ENCODE measurements around the gene SCG5.
"Not testable (repeated sequence)": the region's sequence is repeated elsewhere in the genome, so short reads cannot be mapped to it uniquely, and the experiment has no call there.

The SCG5 gene, protein sequence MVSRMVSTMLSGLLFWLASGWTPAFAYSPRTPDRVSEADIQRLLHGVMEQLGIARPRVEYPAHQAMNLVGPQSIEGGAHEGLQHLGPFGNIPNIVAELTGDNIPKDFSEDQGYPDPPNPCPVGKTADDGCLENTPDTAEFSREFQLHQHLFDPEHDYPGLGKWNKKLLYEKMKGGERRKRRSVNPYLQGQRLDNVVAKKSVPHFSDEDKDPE

GRCh38 chr15:32641517-32642059 is at the start of gene SCG5:
TSS of gene SCG5 (plus strand) at chr15:32641710. CDS start at chr15:32643593, 1,883 bp downstream.
- DNase-seq: peak; percentile 49 to 79

- DNase-seq: not testable (repeated sequence)
Measured at GRCh38 chr15:32593151-32593550, 48.4 kb upstream of the SCG5 start, which contains the start of gene GOLGA8N. TSS of gene GOLGA8N (plus strand) at chr15:32593456.

DNA sequence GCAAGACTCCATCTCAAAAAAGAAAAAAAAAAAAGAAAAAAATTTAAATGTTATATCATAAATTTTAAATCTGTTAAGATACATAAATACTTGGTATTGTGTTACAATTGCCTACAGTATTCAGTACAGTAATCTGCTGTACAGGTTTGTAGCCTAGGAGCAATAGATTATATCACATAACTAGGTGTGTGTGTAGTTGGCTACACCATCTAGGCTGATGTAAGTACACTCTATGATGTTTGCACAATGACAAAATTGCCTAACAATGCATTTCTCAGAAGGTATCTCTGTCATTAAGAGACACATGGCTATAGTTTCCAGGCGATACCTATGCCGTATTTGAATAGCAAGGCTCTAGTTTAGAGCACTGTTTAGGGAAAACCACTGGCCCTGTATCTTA is 32.0 kb upstream of the SCG5 start:
- not testable (repeated sequence) for DNase-seq

DNA sequence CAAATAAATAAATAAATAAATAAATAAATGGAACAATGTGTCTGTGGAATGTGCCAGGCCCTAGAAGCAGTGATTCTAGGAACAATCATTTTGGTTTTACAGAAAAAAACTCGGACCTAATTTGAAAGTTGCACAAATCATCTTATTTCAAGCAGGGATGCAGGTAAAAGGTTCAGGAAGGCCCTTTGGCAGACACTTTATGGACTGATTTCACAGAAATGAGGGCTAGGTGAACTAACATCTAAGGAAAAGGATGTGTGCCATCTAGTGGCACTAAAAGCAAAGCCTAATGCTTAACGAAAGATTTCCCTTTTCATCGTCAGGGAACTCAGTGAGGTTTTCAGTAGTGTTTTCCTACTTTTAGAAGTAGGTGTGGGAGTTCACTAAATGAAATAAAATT is 30.8 kb upstream of the SCG5 start:
- DNase-seq: not testable (repeated sequence)

- not testable (repeated sequence) for DNase-seq
Measured at GRCh38 chr15:32614712-32615050, 26.8 kb upstream of the SCG5 start.

DNA sequence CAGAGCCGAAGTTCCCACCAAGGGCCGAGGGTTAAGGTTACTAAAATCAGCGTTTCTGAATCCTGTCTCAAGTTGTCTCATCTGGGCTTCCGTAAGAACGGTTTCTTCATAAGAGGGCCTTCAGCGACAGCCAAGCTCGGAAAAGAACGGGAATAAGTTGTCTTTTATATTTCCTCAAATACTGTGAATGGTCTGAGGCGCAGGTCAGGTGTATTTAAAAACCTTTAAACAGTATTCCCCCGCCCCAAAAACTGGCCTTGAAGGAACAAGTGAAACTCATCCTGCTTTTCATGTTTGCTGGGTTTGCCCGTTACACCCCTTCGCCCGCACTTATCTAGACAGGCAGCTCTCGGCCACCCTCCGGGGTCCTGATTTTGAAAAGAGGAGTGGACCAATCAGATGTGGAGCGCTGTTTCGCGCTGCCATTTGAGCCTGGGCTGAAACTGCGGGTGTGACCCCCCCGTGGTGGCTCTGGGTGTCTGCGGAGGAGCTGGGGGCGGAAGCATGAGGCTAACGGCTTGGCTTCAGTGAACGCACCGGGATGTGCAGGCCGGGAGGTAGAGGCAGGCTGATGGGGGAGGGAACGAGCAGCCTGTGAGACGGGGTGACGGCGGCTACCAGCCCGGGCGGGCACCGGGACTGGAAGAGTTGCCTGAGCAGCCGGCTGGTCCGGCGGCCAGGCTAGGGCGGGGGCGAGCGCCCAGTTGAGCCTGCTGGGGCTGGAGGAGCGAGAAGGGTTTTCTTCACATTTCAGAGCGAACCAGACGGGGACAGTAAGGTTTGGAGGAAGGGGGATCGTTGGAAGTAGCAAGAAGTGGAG is 26.2 kb upstream of the SCG5 start, which contains the start of gene ARHGAP11A:
TSS of gene ARHGAP11A (plus strand) at position 454 of the 820 bp plus-strand sequence. CDS start 708 bp downstream, outside the sequence.
- DNase-seq: not testable (repeated sequence)

- DNase-seq: not testable (repeated sequence)
Measured at GRCh38 chr15:32615871-32616426, 25.6 kb upstream of the SCG5 start.

- no peak for DNase-seq
Measured at GRCh38 chr15:32636410-32636809, 5.1 kb upstream of the SCG5 start.

DNA sequence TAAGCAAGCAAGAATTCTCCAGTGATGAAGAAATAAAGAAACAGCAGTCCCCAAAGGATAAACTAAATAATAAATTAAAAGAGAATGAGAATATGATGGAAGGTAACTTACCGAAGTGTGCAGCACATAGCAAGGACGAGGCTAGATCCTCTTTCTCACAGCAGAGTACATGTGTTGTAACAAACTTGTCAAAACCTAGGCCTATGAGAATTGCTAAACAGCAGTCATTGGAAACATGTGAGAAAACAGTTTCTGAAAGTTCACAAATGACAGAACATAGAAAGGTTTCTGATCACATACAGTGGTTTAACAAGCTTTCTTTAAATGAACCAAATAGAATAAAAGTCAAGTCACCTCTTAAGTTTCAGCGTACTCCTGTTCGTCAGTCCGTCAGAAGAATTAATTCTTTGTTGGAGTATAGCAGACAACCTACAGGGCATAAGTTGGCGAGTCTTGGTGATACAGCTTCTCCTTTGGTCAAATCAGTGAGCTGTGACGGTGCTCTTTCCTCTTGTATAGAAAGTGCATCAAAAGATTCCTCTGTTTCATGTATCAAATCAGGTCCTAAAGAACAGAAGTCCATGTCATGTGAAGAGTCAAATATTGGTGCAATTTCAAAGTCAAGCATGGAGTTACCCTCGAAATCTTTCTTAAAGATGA is 4.5 kb upstream of the SCG5 start:
- no peak for DNase-seq

DNA sequence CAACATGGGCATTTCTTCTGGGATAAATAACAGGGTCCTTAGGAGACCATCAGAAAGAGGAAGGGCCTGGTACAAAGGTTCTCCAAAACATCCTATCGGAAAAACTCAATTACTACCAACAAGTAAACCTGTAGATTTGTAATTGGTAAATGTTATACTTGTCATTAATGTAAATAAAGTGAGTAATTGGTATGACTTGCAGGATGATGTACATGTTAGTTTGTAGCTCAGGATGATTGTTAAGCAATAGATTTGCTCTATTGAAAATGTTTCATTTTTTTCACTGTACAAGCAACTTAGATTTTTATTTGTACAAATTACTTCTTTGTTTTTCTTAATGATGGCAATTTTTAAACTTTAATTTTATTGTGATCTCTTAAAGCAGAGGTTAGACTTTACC is 3.8 kb upstream of the SCG5 start:
- DNase-seq: no peak

GRCh38 chr15:32642667-32643435 is 1.3 kb downstream of the SCG5 start:
- DNase-seq: no peak

DNA sequence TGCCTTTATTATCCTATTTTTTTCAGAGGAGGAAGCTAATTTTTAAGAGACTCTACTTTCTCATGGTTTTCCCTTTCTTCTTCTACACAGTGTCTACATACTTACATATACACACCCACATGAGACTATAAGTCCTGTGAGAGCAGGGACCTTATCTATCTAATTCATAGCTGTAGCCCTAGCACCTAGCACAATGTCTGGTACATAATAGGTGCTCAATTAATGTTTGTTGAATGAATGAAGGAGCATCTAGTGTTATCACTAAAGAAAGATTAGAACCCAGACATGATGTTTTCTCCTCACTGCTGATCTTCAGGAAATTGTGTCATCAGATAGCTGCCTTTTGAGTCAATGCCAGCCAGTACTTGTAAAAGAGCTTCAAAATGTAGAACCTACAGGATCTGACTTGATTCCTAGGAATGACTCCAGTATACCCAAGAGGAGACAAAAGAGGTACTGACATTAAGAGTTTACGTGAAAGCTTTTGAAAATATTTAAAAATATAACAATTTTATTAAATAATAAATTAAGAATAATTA is 2.5 kb downstream of the SCG5 start:
- no peak for DNase-seq

GRCh38 chr15:32646291-32646690 is 4.8 kb downstream of the SCG5 start:
- no peak for DNase-seq

DNA sequence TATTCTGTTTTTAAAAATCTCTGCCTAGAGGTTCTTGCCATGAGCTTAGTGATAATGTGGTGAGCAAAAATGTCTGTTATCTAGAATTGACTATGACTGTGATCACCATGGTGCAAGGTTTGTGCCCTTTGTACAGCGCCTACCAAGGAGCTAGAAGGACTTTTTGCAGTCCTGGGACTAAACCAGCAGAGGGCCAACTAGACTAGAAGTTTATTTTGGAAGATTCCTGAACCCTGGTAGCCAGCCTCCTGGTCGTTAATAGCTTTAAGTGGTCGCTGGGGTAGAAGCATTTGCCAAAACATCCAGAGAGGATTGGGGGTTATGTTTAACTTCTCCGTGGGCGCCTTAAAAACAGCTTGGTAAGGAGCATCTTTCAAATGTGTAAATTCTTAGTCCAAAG is 7.8 kb downstream of the SCG5 start:
- DNase-seq: no peak

DNA sequence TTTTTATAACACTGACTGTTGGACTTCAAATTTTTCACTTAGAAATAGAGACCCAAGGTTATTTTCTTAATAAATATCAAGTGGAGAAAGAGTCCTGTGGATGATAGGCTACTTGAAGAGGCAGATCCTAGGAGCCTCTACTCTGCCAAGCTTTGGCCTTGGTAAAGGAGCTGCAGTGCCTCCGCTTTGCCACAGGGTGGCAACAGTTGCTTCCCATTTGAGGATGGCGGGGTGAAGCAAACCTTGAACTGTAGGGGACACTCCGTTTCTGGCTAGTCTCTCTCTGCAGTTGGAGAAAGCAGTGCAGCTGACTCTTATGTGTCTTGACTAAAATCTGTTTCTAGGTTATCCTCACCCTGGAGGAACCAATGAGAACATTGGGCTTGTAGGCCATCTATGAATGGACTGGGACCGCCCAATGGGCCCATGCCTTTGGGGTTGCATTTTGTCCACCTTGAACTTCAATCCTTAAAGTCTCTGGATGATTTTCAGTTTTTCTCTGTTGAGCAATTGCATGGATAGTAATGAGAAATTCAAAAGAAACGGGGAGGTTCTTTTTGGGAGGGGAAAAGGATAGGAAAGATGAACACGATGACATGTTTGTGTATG is 9.8 kb downstream of the SCG5 start:
- DNase-seq: no peak

DNA sequence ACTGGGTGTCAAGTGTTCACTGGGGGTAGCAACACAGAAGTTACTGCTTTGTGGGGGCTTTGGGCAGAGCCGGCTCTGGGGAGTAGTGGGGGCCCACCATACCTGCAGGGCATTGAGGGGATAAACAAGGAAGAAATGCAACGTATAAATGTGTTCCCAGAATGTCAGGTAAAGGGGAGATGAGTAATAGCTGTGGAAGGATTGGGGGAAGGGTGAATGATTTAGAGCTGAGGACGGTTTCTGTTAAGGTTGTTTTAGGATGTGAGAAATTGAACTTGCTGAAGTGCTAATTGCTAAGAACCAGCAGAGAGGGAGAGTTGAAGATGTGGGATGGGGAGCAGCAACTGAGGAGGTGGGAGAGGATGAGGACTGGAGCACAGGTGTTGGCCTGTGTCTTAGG is 10.7 kb downstream of the SCG5 start:
- DNase-seq: no peak

DNA sequence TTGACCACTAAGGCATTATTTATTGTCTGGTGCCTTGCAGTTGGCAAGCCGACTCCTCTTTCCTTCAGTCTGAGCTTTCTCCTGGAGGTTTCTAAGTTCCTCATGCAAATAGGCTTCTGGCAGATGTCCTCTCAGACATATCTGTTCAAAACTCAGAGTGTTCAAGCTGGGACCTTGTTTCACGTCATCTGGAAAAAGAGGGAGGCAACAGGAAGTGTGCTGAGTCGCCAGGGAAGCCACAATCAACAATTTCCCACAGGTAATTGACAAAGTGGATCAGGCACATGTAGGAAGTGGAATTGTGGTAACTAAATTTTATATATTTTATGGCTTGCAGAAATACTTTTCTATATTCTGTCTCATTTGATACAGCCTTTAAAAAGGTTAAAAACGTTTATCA is 14.6 kb downstream of the SCG5 start:
- DNase-seq: no peak

DNA sequence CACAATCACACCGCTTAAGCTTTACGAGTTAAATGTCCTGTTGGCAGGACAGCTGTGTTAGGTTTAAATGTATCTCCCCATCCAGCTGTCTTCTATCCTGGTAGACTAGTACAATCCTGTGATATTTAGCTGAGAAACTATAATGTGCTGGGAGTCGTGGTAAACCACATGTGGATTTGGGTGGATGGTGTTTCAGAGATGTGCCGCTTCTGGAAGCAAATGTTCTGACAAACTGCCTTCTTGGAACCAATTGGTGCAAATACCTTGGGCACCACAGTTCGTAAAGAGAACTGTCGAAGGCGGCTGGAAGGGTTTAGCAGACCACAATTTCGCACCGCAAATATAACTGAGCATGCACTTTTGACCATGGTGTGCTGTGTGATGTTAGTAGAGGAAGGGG is 15.0 kb downstream of the SCG5 start:
- no peak for DNase-seq

DNA sequence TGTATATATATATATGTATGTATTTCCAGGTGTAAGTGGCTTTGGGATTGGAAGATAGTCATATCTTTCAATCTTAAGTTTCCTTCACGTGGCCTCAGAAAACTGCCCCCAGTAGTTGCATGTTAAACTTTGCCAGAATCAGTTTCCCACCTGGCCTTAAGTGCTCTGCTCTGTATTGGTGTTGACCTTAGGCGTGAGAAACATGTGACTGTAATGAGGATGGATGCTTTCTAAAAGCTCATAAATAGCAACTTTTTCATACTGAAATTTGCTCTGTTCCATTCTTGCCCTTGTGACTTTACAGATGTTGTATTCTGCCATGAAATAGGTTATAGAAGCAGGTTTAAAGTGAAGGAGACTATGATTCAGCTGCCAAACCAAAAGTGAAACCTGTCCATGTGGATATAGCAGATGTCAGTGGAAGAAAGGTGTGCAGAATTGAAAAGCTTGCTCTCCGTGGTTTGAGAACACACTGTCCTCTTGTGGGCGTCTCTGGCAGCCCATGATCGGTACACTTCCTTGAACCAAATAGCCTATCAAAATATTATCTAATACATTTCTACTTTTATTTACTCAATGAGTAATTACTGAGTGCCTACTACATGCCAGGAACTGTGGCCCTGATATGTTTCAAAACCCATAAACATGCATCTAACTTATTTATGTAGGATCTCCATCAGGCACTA is 15.8 kb downstream of the SCG5 start:
- no peak for DNase-seq

- no peak for DNase-seq
Measured at GRCh38 chr15:32657941-32658340, 16.4 kb downstream of the SCG5 start.

Measured in cerebellar nuclear complex (tissue), 1 donor.